K562 (cell line): Measurements from ENCODE around the gene EHBP1. TPM values are rescaled to one million over a fixed set of nuclear protein-coding genes. Genes with fewer than 3 reads are reported as not detected.

Experiments used
- BDP1 ChIP-seq: IDR thresholded peaks from 3 replicates; pipeline ENCODE4 v1.6.1; 2011; ENCODE audit not compliant: insufficient read length, insufficient read depth
- CBFA2T3 ChIP-seq: fragments of 450-650 bp; IDR thresholded peaks from 2 replicates; pipeline ENCODE4 v1.6.1; 2017
- FOXM1 ChIP-seq, 2 experiments: fragments of 450-650 bp in 1 of 2; sonication (generic) in 1 of 2; formaldehyde crosslinking in 1 of 2; IDR thresholded peaks; 2 replicates each; pipeline versions ENCODE4 v1.6.1 to v1.9.0; 2017 to 2022; ENCODE audit warnings: low read depth in 2 of 2, mild to moderate bottlenecking in 2 of 2, missing genetic modification reagents in 1 of 2, moderate library complexity in 1 of 2
- HDGF ChIP-seq: fragments of 450-650 bp; IDR thresholded peaks from 2 replicates; pipeline ENCODE4 v1.6.1; 2016
- HMGN3 ChIP-seq: IDR thresholded peaks from 2 replicates; pipeline ENCODE4 v1.6.1; 2011; ENCODE audit warnings: borderline replicate concordance, low read depth, mild to moderate bottlenecking, mixed read lengths, low read length; ENCODE audit not compliant: insufficient read length; ENCODE audit errors: extremely low read depth
- KDM1A ChIP-seq, 2 experiments: fragments of 450-650 bp; IDR thresholded peaks; 2 replicates each; pipeline ENCODE4 v1.6.1; 2016; ENCODE audit warnings: mild to moderate bottlenecking in 2 of 2
- MBD2 ChIP-seq: sonication (generic); IDR thresholded peaks from 2 replicates; pipeline ENCODE4 v1.6.1; 2016; ENCODE audit warnings: low read depth, borderline replicate concordance
- MCM3 ChIP-seq: fragments of 450-650 bp; IDR thresholded peaks from 2 replicates; pipeline ENCODE4 v1.6.1; 2016
- SUPT5H ChIP-seq: fragments of 450-650 bp; IDR thresholded peaks from 2 replicates; pipeline ENCODE4 v1.6.1; 2016
- ZKSCAN8 ChIP-seq: fragments of 200-800 bp; sonication (Bioruptor generic); IDR thresholded peaks from 2 replicates; pipeline ENCODE4 v1.6.1; 2016; ENCODE audit warnings: missing genetic modification characterization, missing compliant biosample characterization
- ZNF121 ChIP-seq: sonication (generic); formaldehyde crosslinking; conservative IDR thresholded peaks from 2 replicates; pipeline ENCODE4 v1.8.0; 2022; ENCODE audit warnings: missing genetic modification reagents
- ZNF174 ChIP-seq: fragments of 250-450 bp; sonication (Bioruptor Pico); IDR thresholded peaks from 2 replicates; pipeline ENCODE4 v1.4.0; 2020; ENCODE audit warnings: mild to moderate bottlenecking
- ZNF239 ChIP-seq: fragments of 250-450 bp; sonication (Bioruptor Pico); IDR thresholded peaks from 2 replicates; pipeline ENCODE4 v1.4.0; 2020; ENCODE audit warnings: mild to moderate bottlenecking
- polyA plus RNA-seq, 8 experiments: library from polyadenylated mRNA; depleted of rRNA in 4 of 8; stranded (reverse) in 5 of 8; unstranded in 3 of 8; fragments of >200 nt; fragmentation: Nextera tagmentation in 2 of 8; fragmentation: Illumina TruSeq in 1 of 8; extraction: Ambion mirVana in 2 of 8; extraction: Trizol in 1 of 8; gene quantifications; 2 replicates each; pipeline versions ENCODE4 v1.2.1 to v1.2.3, GENCODE V29; 2011 to 2014; ENCODE audit warnings: inconsistent platforms in 1 of 8, missing spikeins in 1 of 8
- total RNA-seq, 7 experiments: library from RNA; depleted of rRNA in 6 of 7; stranded (reverse); fragments of >200 nt in 6 of 7; fragmentation: Illumina TruSeq in 2 of 7; extraction: Trizol in 2 of 7; gene quantifications; 2 replicates each; pipeline versions ENCODE4 v1.2.1 to v1.2.3, GENCODE V29; 2011 to 2021; ENCODE audit warnings: low replicate concordance in 1 of 7
- TF ChIP-seq, protein P1 (sequence below): fragments of 450-650 bp; IDR thresholded peaks from 2 replicates; pipeline ENCODE4 v1.6.1; 2016; ENCODE audit warnings: antibody characterized with exemption
- TF ChIP-seq, protein P2 (sequence below): fragments of 250-450 bp; sonication (Bioruptor Pico); IDR thresholded peaks from 2 replicates; pipeline ENCODE4 v1.8.0; 2022; ENCODE audit warnings: inconsistent platforms, mild to moderate bottlenecking, moderate library complexity, borderline replicate concordance
- TF ChIP-seq, protein P3 (sequence below), 2 experiments: fragments of 450-650 bp in 1 of 2; sonication (generic) in 1 of 2; formaldehyde crosslinking in 1 of 2; IDR thresholded peaks in 1 of 2; conservative IDR thresholded peaks in 1 of 2; 2 replicates each; pipeline versions ENCODE4 v1.6.1 to v1.8.1; 2016 to 2023; ENCODE audit warnings: mild to moderate bottlenecking in 2 of 2, moderate library complexity in 2 of 2, inconsistent platforms in 1 of 2, missing genetic modification reagents in 1 of 2

EHBP1 gene
- total and polyA plus RNA-seq, 9 of the 15 experiments (the other 6 are each of a cell fraction or from before 2014, with no cell fraction given): 8.9 to 26.6 (median 19.3) TPM

DNA sequence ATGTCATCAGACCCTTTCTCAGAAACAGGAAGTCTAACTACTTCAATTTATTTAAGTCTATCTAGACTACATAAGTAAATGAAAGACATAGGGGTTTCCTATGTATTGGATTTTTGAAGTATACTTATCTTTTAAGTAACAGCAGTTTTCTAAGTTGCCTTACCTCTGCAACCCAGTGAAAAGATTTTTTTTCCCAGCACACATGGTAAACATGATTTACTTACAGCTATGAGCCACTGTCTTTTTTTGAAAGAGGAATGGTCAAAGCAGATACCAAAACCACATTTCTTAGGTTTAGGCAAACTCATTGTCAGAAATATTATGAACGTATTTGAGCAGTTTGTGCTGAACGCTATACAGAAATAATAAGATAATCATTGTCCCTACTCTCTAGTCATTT is 266.4 kb downstream of the EHBP1 start (continued):
- TF ChIP-seq ZNF174 (CRISPR knock-in tag) (no peak), MCM3 (no peak), SUPT5H (no peak), ZKSCAN8 (CRISPR knock-in tag) (no peak), ZNF239 (CRISPR knock-in tag) (no peak), BDP1 (no peak), ZNF121 (CRISPR knock-in tag) (no peak), KDM1A (IDR thresholded peaks at IDR 0.05) (0 out of 4 replicates have a peak, but pooled peaks of 1 of the 2 experiments have one; percentile 17), HDGF (no peak), CBFA2T3 (peak; percentile 46; the same call in 1 of the 2 replicates), HMGN3 (no peak), FOXM1 (IDR thresholded peaks at IDR 0.05; ENCODE audit: low read depth) (no peak), FOXM1 (CRISPR knock-in tag; IDR thresholded peaks at IDR 0.05; ENCODE audit: low read depth) (no peak), MBD2 (no peak)
- TF ChIP-seq, protein P1, sequence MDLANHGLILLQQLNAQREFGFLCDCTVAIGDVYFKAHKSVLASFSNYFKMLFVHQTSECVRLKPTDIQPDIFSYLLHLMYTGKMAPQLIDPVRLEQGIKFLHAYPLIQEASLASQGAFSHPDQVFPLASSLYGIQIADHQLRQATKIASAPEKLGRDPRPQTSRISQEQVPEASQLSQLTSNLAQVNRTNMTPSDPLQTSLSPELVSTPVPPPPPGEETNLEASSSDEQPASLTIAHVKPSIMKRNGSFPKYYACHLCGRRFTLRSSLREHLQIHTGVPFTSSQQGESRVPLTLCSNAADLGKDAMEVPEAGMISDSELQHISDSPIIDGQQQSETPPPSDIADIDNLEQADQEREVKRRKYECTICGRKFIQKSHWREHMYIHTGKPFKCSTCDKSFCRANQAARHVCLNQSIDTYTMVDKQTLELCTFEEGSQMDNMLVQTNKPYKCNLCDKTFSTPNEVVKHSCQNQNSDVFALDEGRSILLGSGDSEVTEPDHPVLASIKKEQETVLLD: no peak
- TF ChIP-seq, protein P2, sequence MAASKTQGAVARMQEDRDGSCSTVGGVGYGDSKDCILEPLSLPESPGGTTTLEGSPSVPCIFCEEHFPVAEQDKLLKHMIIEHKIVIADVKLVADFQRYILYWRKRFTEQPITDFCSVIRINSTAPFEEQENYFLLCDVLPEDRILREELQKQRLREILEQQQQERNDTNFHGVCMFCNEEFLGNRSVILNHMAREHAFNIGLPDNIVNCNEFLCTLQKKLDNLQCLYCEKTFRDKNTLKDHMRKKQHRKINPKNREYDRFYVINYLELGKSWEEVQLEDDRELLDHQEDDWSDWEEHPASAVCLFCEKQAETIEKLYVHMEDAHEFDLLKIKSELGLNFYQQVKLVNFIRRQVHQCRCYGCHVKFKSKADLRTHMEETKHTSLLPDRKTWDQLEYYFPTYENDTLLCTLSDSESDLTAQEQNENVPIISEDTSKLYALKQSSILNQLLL: no peak
- TF ChIP-seq, protein P3, sequence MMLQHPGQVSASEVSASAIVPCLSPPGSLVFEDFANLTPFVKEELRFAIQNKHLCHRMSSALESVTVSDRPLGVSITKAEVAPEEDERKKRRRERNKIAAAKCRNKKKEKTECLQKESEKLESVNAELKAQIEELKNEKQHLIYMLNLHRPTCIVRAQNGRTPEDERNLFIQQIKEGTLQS (IDR thresholded peaks at IDR 0.05): no peak
- TF ChIP-seq, protein P3 (CRISPR knock-in tag; conservative IDR thresholded peaks at IDR 0.05): no peak
